ENCODE data around the gene ZBTB24.

ZBTB24 gene

GRCh38 chr6:109420751-109421150 is 62.3 kb downstream of the ZBTB24 start:
- DNase-seq (ENCODE audit: low spot score), result no peak

DNA sequence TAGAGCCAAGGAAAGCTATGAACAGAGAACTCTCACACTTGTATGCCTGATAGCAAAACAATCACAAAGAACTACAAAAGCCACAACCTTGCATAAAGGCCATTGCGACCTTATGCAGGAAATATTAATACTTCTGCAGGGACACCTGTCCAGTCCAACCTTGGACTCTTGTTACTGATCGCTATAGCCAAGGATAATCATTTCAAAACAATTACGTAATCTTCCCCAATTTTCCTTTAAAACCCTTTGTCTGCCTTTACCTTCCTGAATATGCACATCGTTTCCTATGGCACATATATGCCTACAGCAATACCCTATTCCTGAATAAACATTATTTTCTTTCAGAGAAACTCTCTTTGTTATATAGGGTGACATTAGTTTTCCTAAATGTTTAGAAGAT is 65.4 kb downstream of the ZBTB24 start:
- DNase-seq (ENCODE audit: low spot score), result no peak

All from HuH-7.5 (cell line).